Peyer's patch (tissue), 4 donors: ENCODE results near the gene MRPL45.
"Not testable (repeated sequence)": the region's sequence is repeated elsewhere in the genome, so short reads cannot be mapped to it uniquely, and the experiment has no call there.

Experiments
- POLR2A ChIP-seq, 2 donors: fragments of 450-650 bp; IDR thresholded peaks; one replicate each; pipeline ENCODE4 v1.5.1; 2017; ENCODE audit warnings: antibody characterized with exemption in 2 of 2, mild to moderate bottlenecking in 2 of 2, moderate library complexity in 2 of 2
- TF ChIP-seq, protein P1 (sequence below), 6 experiments: fragments of 450-650 bp in 4 of 6; fragments of 200-600 bp in 2 of 6; sonication (generic) in 1 of 6; IDR thresholded peaks; one replicate each; pipeline ENCODE4 v1.5.1; 2017 to 2019; ENCODE audit warnings: antibody characterized with exemption in 6 of 6, mild to moderate bottlenecking in 3 of 6, moderate library complexity in 1 of 6

DNA sequence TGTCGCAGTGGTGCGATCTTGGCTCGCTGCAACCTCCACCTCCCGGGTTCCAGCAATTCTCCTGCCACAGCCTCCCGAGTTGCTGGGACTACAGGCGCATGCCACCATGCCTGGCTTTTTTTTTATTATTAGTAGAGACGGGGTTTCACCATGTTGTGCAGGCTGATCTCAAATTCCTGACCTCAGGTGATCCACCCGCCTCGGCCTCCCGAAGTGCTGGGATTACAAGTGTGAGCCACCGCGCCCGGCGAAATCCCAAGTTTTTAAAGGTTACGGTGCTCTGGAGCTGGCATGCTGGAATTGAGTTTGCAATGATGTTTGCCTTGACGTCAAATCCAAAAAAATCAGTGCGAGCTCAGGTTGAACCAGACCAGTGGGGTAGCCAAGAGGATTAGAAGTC, 30.4 kb upstream of the MRPL45 start:
- TF ChIP-seq, protein P1, sequence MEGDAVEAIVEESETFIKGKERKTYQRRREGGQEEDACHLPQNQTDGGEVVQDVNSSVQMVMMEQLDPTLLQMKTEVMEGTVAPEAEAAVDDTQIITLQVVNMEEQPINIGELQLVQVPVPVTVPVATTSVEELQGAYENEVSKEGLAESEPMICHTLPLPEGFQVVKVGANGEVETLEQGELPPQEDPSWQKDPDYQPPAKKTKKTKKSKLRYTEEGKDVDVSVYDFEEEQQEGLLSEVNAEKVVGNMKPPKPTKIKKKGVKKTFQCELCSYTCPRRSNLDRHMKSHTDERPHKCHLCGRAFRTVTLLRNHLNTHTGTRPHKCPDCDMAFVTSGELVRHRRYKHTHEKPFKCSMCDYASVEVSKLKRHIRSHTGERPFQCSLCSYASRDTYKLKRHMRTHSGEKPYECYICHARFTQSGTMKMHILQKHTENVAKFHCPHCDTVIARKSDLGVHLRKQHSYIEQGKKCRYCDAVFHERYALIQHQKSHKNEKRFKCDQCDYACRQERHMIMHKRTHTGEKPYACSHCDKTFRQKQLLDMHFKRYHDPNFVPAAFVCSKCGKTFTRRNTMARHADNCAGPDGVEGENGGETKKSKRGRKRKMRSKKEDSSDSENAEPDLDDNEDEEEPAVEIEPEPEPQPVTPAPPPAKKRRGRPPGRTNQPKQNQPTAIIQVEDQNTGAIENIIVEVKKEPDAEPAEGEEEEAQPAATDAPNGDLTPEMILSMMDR (IDR thresholded peaks at IDR 0.05), result not testable (repeated sequence)
- TF ChIP-seq POLR2A (IDR thresholded peaks at IDR 0.05), result not testable (repeated sequence)
